Measurements from ENCODE around the gene DYNC1I2.
A peak's percentile ranks its signal among the peaks of the same experiment; 100 is the strongest.
"Not testable (repeated sequence)": the region's sequence is repeated elsewhere in the genome, so short reads cannot be mapped to it uniquely, and the experiment has no call there.

DYNC1I2 gene

DNA sequence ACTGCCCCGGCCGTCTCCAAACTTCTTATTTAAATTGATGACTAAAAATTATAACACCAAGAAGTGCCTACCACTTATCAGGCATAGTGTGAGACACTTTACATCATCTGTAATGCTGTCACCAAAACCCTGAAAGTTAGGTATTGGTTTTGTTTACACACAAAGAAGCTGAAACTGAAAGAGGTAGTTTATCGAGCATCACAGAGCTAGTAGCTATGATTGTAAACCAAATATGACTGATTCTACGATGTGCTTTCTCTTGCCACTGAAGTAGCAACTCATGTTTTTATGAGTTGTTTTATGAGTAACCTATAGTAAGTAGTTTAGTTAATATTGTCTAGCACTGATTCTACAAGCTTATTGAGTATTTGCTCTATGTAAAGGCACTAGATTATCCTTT is 31.5 kb downstream of the DYNC1I2 start:
- DNase-seq, result no peak

DNA sequence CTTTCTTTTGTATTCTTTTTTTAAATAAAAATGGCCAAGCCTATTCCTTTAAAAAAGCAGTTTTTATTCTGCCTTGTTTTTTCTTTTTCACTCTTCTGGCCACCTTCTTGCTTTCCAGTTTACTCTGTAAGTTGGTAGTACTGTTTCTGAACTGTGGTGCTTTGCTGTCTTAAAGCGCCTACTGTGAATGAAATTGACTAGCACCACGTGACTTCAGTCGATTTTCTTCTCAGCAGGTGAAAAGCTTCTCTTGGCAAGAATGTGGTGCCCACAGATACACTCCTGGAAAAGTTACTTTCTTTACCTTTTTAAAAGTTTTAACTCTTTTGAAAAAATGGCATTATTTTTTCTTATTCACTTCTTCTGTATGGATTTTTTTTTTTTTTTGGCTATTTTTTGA is 32.4 kb downstream of the DYNC1I2 start:
- no peak for DNase-seq

DNA sequence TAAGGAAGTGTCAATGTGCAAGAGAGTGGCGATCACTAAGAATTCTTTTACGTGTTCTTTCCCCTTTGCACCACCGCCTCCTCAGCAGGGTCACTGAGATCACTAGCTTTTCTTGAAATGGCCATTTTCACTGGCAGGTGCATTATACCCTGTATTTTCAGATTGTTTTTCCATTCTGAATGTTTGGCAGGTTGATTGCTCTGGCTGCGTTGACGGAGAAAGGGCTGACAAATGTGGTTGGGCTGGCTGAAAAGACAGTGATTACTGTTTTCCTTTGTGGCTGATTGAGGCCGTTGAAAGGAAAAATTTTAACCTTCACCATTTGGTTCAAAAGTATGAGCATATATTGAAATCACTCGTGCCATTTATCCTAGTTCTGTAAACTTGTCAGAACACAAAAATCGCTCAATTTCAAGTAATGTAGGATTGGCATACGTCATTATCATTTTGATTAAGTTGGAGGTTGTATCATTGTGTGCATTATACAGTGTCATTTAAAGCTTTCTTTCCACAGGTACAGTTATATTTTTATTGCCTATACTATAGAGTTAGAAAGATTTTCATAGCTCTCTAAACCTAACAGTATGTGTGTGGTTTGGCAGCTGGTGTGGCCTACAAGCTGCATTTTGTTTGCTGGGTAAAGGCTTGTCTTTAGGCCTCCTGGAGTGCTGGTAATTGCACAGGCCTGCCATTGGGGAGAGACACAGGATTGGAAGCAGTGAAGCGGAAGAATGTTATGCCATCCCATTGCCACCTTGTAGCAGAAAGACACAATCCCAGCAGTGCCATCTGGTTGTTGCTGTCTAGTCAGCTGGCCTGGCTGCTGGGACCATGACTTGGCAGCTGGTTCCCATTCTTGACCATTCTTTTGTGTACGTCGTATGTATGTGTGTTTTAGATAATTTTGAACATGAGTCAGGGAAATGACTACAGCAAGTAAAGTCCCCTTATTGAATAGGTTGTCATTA is 36.7 kb downstream of the DYNC1I2 start:
- DNase-seq, result peak in 6 of 14 donors; percentile 9 to 79 (median 22)

DNA sequence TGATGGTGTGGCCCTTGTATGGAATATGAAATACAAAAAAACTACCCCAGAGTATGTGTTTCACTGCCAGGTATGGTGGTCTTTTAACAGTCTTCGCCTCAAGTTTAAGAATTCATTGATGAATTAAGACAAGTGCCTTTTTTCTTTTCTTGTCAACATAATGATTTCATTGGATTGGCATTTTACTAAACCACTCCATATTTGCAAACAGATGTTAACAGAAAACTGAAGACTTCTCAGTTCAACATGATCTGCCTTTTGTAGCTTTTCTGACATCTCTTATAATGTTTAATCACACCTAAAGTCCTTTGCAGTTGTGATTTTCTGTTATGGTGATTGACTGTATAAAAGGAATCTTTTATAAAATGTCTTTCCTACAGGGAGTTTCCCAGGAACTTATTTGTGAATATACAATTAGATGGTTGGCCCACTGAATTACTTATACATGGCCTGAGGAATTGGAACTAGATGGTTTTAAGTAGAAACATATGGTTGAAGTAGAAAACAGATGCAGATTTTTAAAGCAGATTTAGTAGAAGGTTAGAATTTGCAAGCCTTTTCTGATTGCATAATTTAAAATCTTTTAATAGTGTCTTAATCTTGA is 39.7 kb downstream of the DYNC1I2 start:
- no peak for DNase-seq

DNA sequence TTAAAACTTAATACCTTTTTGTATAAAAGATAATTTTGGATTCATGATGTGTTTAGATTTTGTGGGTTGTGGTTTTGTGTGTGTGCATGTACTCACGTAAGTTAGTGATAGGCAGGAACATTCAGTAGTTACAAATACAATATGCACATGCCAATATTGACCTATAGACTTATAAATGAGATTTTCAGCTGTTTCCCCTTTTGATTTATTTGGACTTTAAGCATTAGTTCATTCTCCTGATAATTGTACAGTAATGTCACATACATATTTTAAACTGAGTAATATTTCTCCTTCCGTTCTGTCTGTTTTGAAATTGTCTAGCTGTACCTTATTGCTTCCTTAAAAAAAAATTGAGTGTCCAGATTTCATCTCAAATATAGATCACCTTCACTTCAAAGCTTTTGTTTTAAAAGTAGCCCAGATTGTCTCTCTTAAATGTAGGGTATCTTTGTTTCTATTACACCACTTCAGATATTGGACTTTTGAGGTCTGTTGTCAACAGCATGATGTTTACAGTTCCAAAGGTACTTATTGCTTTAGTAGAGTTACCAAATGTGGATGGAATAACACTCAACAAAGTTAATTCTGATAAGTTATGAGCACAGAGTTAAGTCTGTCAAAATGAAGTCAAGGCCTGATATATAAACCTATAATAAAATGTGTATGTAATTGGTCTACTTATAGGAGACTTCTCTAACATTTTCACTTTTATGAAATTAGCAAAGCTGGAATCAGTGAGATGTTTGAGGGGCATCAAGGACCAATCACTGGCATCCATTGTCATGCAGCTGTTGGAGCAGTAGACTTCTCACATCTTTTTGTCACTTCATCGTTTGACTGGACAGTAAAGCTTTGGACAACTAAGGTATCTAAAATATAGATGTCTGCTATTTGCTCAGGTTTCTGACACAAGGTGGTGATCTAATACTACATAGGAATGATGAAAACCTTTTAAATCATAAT is 42.0 kb downstream of the DYNC1I2 start:
- DNase-seq, result no peak

DNA sequence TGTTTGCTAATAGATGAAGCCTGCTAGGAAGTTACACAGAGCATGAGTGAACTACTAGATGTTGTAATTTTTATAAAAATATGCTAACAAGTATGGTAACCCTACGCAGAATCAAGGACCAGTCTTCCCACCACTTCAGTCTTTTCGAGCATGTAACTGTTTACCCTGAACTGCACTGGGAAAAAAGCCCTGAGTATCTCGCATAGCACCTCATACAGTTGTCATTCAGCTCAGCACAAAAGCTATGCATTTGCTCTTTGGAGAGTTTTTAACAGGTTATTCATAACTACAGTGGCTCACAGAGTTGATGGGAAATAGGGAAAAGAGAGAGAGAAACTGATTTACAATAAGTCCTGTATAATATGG is 42.7 kb downstream of the DYNC1I2 start:
- DNase-seq, result no peak

DNA sequence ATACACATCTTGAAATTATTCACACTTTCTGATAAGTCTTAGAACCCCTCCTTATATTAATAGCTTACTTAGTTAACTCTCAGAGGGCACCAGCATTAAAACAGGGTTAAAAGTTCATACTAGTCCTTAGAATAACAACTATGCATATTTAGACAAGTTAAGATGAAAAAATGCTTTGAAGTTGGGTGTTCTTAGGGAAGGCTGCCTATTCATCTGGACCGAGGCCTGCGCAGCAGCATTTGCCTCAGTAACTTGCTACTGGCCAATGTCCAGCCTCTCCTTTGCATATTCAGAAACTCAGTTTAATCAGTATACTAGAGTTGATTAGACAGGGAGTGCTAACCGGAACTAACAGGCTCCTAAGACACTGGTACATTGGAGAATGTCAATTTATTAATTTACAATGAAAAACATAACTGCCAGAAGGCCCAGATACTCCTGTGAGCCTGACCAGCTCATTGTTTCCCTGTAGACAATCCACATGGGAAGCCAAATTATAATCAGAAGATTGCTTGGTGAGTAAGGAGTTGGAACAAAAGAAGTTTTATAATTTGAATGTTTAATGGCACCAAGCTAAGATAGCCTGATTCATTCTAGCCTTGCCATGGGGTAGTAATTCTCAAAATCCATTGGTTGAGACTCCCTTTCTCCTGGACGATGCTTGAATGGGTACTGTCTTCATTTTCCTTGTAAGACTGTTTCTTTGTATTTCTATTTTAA is 48.9 kb downstream of the DYNC1I2 start:
- no peak for DNase-seq

DNA sequence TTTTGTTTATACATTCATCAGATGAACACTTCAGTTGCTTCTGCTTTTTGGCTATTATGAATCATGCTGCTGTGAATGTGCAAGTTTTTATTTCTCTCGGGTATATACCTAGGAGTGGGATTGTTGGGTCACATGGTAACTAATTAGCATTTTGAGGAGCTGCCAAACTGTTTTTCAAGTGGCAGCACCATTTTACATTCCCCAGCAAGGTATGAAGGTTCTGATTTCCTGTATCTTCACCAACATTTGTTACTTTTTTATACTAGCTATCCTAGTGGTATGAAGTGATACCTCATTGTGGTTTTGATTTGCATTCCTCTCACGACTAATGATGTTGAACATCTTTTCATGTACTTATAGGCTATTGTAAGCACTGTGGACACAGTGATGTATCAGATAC is 53.9 kb downstream of the DYNC1I2 start:
- no peak for DNase-seq

DNA sequence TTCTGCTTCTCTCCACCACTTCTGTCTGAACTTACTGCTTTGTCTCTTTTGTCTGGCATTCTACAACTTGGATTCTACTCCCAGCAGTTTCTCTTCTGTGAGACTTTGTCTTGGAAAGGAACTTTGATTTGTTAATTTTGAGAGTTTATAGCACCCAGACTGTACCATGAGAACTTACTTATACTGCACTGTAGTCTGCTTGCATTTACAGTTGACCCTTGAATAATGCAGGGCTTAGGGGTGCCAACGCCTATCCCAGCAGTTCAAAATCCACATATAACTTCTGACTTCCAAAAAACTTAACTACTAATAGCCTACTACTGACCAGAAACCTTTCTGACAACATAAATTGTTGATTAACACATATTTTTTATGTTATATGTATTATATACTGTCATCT is 55.5 kb downstream of the DYNC1I2 start:
- DNase-seq, result no peak

DNA sequence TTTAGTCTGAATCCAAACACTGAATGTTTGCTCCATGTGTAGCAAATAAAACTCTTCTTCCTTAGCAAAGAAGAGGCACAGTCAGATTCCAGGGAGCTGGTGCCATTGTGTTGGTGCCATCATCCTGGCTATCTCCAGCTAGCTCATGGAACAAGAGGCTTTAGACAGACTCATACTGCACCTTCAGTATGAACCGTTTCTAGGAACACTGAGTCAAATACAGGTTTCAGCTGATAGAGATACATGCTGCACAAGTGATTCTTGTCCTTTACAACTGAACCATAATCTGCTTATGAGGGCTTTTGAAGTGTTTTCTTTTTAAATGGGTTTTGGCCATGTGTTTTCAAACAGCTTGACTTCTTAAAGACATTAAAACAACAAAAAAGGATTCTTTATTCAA is 57.9 kb downstream of the DYNC1I2 start:
- no peak for DNase-seq

DNA sequence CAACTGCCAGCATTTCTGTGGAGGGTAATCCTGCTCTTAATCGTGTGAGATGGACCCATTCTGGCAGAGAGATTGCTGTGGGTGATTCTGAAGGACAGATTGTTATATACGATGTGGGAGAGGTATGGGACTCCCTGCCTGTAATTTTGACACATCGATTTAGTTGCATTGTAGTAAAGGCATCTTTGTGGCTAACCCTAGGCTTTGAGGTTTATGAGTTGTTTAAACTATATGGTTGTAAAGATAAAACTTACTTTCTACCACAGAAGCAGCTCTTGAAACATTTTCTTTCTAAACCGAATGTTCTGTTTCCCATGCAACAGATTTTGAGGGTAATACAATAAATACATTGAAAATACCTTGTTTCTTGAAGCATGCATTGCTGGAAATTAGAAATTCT is 58.5 kb downstream of the DYNC1I2 start:
- no peak for DNase-seq

DNA sequence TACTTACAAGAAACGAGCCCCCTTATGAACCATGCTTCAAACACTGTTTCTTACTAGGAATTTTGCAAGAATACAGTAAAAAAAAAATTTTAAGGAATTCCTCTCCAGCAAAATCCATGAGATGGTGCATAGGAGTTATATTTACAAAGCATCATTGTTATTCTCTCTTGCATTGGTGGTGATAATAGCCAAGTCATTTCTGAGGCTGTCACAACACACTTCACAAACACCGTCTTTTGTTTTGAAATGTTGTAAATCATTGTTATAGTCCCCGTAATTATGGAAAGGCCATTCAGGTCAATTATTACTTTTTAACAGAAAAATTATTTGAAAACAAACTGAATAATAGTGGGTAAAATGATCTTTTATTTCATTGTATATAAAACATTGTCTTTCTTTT is 60.1 kb downstream of the DYNC1I2 start:
- no peak for DNase-seq

DNA sequence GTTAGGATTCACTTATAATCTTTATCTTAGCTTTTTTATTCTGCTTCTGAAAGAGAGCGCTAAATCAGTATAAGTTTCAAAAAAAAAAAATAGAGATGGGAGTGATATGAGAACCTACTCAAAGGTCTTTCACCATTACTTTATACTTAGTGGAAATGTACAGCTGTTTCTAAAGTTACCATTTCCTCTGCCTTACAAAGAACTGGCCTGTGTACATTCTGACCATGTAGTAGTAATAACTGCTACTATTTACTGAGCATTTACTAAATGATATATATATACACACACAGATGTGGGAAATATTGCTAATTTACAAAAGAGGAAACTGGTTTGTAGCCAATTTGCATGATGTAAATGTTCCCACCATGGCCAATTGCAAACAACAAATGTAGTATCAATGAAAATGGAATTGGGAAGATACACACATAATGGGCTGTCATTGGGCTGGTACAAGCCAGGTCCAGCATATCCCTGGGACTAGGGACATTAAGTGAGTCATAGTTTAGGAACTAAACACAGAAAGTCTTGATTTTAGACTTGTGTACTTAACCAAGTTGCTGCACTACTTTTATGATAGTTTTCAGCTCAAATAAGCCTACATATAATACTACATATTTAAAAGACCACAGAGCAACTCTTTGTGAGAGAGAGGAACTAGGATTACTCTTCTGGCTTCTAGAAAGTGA is 67.1 kb downstream of the DYNC1I2 start:
- DNase-seq, result no peak

DNA sequence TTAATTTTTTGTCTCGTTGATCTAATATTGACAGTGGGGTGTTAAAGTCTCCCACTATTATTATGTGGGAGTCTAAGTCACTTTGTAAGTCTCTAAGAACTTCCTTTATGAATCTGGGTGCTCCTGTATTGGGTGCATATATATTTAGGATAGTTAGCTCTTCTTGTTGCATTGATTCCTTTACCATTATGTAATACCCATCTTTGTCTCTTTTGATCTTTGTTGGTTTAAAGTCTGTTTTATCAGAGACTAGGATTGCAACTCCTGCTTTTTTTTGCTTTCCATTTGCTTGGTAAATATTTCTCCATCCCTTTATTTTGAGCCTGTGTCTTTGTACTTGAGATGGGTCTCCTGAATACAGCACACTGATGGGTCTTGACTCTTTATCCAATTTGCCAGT is 71.5 kb downstream of the DYNC1I2 start:
- DNase-seq, result not testable (repeated sequence)

DNA sequence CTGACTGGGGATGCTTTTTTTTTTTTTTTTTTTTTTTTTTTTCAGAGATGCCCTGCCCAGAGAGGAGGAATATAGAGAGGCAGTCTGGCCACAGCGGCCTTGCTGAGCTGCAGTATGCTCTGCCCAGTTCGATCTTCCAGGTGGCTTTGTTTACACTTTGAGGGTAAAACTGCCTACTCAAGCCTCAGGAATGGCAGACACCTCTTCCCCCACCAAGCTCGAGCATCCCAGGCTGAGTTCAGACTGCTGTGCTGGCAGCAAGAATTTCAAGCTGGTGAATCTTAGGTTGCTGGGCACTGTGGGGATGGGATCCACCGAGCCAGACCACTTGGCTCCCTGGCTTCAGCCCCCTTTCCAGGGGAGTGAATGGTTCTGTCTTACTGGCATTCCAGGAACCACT is 73.9 kb downstream of the DYNC1I2 start:
- DNase-seq, result not testable (repeated sequence)

DNA sequence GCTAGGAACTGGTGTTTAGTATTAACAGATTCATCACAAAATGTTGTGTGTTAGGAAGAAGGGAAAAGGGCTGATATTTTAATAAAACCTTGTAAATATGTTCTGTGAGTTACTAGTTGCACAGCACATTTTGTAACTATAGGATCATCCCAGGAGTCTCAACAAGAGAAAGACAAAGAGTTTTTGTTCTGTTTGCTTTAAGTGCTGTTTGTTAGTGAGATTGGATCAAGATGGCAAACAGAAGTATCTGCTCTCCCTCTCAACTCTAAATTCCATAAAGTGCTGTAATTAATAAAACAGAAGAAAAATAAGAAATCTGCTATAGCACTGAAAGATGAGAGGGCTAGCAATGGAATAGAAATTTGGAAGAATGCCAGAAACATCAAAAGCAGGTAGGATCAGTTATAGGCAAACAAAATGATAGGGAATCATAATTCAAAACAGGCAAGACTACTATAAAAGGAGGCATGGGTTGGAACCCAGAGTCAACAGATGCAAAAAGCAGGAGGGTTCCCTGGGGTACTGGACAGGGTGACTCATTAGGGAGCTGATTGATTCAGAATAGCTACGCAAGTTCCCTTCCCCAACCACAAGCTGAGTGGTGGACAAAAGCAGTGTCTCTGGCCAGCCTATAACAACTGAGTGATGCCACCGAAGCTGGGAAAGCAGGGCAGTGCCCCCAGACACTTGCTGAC is 75.8 kb downstream of the DYNC1I2 start:
- DNase-seq, result peak in 1 of 14 donors; percentile 1

DNA sequence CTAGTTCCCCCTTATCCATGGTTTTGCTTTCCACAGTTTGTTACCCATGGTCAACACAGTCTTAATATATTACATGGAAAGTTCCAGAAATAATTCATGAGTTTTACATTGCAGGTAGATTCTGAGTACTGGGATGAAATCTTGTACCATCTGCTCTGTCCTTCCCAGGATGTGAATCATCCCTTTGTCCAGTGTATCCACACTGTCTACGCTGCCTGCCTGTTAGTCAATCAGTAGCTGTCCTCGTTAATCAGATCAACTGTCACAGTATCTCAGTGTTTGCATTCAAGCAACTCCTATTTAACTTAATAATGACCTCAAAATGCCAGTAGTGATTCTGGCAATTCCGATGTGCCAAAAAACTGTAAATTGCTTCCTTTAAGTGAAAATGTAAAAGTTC is 76.3 kb downstream of the DYNC1I2 start:
- no peak for DNase-seq

DNA sequence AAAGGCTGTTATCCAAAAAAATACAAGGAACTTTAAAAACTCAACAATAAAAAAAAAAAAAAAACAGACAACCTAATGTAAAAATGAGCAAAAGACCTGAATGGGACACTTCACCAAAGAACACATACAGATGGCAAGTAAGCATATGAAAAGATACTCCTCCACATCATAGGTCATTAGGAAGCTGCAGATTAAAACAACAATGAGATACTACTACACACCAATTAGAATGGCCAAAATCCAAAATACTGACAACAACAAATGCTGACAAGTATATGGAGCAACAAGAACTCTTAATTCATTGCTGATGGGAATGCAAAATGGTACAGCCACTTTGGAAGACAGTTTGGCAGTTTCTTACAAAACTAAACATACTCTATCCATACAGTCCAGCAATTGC is 84.2 kb downstream of the DYNC1I2 start:
- no peak for DNase-seq

DNA sequence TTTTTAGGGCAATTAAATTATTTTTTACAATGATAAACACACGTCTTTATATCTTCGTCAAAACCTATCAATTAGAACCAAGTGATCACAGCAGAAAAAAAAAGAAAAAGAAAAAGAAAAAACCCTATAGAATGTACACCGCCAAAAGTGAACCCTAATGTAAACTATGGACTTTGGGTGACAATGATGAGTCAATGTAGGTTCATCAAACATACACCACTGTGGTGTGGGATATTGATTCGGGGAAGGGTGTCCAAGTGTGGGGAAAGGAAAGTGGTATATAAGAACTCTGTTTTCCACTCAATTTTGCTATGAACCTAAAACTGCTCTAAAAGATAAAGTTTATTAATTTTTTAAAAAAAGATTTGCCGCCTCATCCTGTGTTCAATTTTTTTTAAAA is 85.1 kb downstream of the DYNC1I2 start:
- no peak for DNase-seq

DNA sequence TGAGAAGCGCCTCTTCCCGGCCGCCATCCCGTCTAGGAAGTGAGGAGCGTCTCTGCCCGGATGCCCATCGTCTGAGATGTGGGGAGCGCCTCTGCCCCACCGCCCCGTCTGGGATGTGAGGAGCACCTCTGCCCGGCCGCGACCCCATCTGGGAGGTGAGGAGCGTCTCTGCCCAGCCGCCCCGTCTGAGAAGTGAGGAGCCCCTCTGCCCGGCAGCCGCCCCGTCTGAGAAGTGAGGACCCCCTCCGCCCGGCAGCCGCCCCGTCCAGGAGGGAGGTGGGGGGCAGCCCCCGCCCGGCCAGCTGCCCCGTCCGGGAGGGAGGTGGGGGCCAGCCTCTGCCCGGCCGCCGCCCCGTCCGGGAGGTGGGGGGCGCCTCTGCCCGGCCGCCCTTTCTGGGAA is 87.3 kb downstream of the DYNC1I2 start:
- not testable (repeated sequence) for DNase-seq

DNA sequence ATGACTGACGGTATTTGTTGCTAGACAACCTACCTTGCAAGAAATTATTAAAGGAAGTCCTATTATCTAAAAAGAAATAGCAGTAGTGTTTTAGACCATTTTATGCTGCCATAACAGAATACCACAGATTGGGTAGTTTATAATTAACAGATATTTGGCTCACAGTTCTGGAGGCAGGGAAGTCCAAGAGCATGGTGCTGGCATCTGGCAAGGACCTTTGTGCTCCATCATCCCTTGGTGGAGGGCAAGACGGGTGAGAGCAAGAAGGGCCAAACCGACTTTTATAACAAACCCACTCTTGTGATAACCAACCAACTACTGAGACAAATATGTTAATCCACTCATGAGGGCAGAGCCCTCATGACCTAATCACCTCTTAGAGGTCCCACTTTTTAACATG is 91.2 kb downstream of the DYNC1I2 start:
- DNase-seq, result no peak
